RWPE2 (cell line): Measurements from ENCODE around the gene ALK.

ENCODE experiments used
- ATAC-seq: fragments of 200-7000 bp; cut with Tn5 transposase; 3 replicates; pipeline ENCODE4 v1.9.1; 2021; ENCODE audit warnings: low read depth
- DNase-seq: peaks from one replicate; pipeline ENCODE4 v3.0.0-alpha.2; 2020; ENCODE audit warnings: low spot score
- H3K27ac ChIP-seq: fragments of 450-650 bp; 2 replicates; pipeline ENCODE4 v1.5.1; 2017; ENCODE audit warnings: mild to moderate bottlenecking; ENCODE audit not compliant: poor library complexity, severe bottlenecking
- H3K27me3 ChIP-seq: fragments of 250-450 bp; sonication (Bioruptor Pico); 2 replicates; pipeline ENCODE4 v1.5.1; 2021; ENCODE audit warnings: mild to moderate bottlenecking, moderate library complexity; ENCODE audit not compliant: insufficient read depth, poor library complexity, severe bottlenecking
- H3K36me3 ChIP-seq: fragments of 250-450 bp; sonication (Bioruptor Pico); 2 replicates; pipeline ENCODE4 v1.5.1; 2020; ENCODE audit warnings: low read depth, mild to moderate bottlenecking, moderate library complexity
- H3K4me1 ChIP-seq: fragments of 250-450 bp; sonication (Bioruptor Pico); 2 replicates; pipeline ENCODE4 v1.5.1; 2021; ENCODE audit warnings: mild to moderate bottlenecking, moderate library complexity; ENCODE audit not compliant: insufficient read depth, poor library complexity, severe bottlenecking
- H3K4me3 ChIP-seq: fragments of 250-450 bp; sonication (Bioruptor Pico); 2 replicates; pipeline ENCODE4 v1.5.1; 2021; ENCODE audit warnings: mild to moderate bottlenecking, moderate library complexity; ENCODE audit not compliant: severe bottlenecking
- H3K9me3 ChIP-seq: fragments of 250-450 bp; sonication (Bioruptor Pico); 2 replicates; pipeline ENCODE4 v1.5.1; 2021; ENCODE audit warnings: mild to moderate bottlenecking, moderate library complexity; ENCODE audit not compliant: severe bottlenecking
- TF ChIP-seq, protein P1 (sequence below): fragments of 450-650 bp; IDR thresholded peaks from one replicate; pipeline ENCODE4 v1.5.1; 2017; ENCODE audit warnings: mild to moderate bottlenecking, moderate library complexity; ENCODE audit not compliant: poor library complexity, severe bottlenecking

Gene ALK

DNA sequence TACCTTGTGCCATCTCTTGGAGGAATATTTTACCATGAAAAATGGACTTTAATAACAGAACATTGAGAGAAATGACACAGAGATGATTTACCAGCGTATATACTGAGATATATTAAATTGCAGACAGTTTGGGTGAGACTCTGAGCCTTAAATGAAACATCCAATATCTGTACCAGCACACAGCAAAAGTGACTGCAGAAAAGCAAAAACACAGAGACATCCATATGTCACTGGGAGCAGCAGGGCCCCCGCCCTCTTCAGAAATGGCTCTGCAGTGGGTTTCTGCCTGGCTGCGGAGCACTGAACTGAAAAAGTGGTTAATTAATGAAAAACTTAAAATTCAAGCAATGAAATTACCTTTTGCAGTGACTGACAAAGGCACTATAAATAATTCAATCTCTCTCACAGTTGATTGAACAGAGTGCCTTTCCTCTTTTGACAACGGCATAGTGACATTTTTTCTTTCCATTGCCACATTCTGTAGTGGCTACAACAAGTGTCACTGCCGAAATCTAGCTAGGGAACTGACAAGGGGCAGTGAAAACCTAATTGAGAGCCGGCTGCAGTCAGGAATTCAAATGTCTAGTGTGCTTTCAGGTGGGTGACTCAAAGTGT is 353.4 kb downstream of the ALK start:
- H3K9me3 ChIP-seq, result no peaks in the 10 kb centered on the region
- no peak for DNase-seq
- no peaks in the 10 kb centered on the region for H3K36me3 ChIP-seq
- no peak for ATAC-seq
- H3K27ac ChIP-seq, result no peak overlapping the region
- H3K27me3 ChIP-seq, result no peaks in the 10 kb centered on the region
- no peak overlapping the region for H3K4me3 ChIP-seq
- TF ChIP-seq, protein P1, sequence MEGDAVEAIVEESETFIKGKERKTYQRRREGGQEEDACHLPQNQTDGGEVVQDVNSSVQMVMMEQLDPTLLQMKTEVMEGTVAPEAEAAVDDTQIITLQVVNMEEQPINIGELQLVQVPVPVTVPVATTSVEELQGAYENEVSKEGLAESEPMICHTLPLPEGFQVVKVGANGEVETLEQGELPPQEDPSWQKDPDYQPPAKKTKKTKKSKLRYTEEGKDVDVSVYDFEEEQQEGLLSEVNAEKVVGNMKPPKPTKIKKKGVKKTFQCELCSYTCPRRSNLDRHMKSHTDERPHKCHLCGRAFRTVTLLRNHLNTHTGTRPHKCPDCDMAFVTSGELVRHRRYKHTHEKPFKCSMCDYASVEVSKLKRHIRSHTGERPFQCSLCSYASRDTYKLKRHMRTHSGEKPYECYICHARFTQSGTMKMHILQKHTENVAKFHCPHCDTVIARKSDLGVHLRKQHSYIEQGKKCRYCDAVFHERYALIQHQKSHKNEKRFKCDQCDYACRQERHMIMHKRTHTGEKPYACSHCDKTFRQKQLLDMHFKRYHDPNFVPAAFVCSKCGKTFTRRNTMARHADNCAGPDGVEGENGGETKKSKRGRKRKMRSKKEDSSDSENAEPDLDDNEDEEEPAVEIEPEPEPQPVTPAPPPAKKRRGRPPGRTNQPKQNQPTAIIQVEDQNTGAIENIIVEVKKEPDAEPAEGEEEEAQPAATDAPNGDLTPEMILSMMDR, result no peak
- no peaks in the 10 kb centered on the region for H3K4me1 ChIP-seq

DNA sequence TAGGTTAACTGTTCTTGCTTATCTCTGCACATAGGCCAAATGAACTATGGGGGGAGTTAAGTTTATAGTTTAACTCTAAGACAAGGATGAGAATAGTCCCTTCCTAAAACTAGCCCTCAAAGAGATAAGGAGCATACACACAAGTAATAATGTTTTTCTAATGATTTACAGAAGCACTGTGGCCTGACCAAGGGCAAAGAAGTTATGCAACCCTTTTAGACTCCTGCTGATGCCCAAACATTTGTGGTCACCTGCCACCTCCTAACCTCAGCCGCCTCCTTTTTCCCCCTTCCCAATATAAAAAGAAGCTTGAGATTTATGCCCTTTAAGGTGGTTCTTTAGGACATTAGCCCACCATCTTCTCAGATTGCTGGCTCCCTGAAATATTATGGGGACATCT is 357.7 kb downstream of the ALK start:
- Histone ChIP-seq H3K9me3 (no peaks in the 10 kb centered on the region), H3K36me3 (no peaks in the 10 kb centered on the region), H3K27ac (no peak overlapping the region), H3K27me3 (no peaks in the 10 kb centered on the region), H3K4me1 (no peaks in the 10 kb centered on the region), H3K4me3 (no peak overlapping the region)
- ATAC-seq, result no peak
- DNase-seq, result no peak
- TF ChIP-seq, protein P1, result no peak

DNA sequence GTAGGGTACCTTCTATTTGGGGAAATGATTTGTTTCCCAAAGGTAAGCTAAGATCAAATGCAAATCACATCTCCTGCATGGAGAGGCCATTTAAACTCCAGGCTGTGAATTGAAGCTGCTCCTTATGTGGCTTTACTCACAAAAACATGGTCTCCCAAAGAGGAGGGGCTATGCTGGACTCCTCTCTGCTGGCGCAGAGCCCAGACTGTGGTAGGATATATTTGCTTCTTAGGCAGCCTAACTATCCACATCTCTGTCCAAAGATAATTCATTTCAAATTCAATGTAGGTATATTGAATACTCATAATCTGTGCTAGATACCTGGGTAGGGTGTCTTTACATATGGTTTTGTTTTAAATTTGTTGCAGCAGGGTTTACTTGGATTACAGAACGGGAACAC is 358.5 kb downstream of the ALK start:
- Histone ChIP-seq H3K36me3 (no peaks in the 10 kb centered on the region), H3K4me3 (no peak overlapping the region), H3K4me1 (no peaks in the 10 kb centered on the region), H3K27me3 (no peaks in the 10 kb centered on the region), H3K27ac (no peak overlapping the region), H3K9me3 (no peaks in the 10 kb centered on the region)
- DNase-seq (no peak), ATAC-seq (no peak)
- TF ChIP-seq, protein P1, result no peak

DNA sequence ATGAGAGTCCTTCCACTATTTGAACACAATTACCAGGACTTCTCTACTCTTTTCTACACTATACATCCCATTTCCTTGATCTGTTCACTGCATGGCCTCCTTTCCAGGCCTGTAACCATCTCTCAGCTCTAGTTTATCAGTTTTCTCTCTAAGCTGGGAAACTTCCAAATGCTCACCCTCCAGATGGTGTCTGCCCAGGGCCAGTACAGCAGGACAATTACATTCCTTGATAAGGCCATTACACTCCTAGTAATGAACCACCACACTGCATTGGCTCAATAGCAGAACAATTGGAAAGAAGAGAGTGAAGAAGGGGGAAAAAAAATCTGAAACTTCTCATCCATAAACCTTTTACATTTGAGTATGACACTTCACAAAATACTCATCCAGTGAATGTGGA is 359.1 kb downstream of the ALK start:
- no peak overlapping the region for H3K27ac ChIP-seq
- H3K9me3 ChIP-seq, result no peaks in the 10 kb centered on the region
- H3K27me3 ChIP-seq, result no peaks in the 10 kb centered on the region
- DNase-seq, result no peak
- no peak overlapping the region for H3K4me3 ChIP-seq
- ATAC-seq, result no peak
- no peaks in the 10 kb centered on the region for H3K36me3 ChIP-seq
- TF ChIP-seq, protein P1, result no peak
- no peaks in the 10 kb centered on the region for H3K4me1 ChIP-seq

DNA sequence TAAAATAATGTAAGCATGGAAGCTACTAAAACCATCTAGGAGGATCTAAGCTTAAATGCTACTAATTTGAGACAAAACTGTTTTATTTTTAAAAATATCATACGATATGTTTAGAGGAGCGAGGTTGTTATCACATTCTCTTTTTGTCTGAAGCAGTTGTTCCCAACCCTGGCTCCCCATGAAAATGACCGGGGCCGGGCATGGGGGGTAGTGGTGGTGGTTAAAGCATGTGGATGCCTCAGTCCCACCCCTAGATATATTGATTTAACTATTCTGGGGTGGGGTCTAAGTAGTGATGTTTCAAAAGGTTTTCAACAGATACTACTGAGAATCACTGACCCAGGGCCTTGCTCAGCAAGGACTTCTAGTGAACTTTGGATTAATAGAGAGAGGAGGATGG is 359.8 kb downstream of the ALK start:
- H3K4me1 ChIP-seq, result no peaks in the 10 kb centered on the region
- TF ChIP-seq, protein P1, result no peak
- no peak overlapping the region for H3K27ac ChIP-seq
- DNase-seq (no peak), ATAC-seq (no peak)
- H3K36me3 ChIP-seq, result no peaks in the 10 kb centered on the region
- no peaks in the 10 kb centered on the region for H3K27me3 ChIP-seq
- H3K4me3 ChIP-seq, result no peak overlapping the region
- H3K9me3 ChIP-seq, result no peaks in the 10 kb centered on the region
